Measurements from ENCODE around the gene MSRB3. TPM values are rescaled to one million over a fixed set of nuclear protein-coding genes. Genes with fewer than 3 reads are reported as not detected.

The MSRB3 gene
- polyA plus RNA-seq, 1 of the 3 experiments (the other 2 are of a cell fraction): 24.3 TPM

GRCh38 chr12:65505386-65506121, 227.1 kb downstream of the MSRB3 start:
- Histone ChIP-seq H3K4me3 (ENCODE audit: low read depth in 2 of 2, low read length in 1 of 2) (no peak overlapping the region), H3K9me3 (no peaks in the 10 kb centered on the region), H3K4me2 (no peak overlapping the region), H4K20me1 (ENCODE audit: insufficient read depth) (no peaks in the 10 kb centered on the region), H3K27me3 (ENCODE audit: insufficient read depth) (no peaks in the 10 kb centered on the region), H3K4me1 (ENCODE audit: control insufficient read depth in 1 of 2, insufficient read depth in 2 of 2, low read depth in 1 of 2, low read length in 1 of 2) (peaks cover 0 to 13% of the 10 kb centered on the region in 2 experiments), H3K9ac (no peak overlapping the region), H3K27ac (ENCODE audit: low read depth in 2 of 2, low read length in 1 of 2) (no peak overlapping the region), H3K79me2 (ENCODE audit: insufficient read depth) (no peaks in the 10 kb centered on the region), H2AFZ (ENCODE audit: low read depth) (no peak overlapping the region), H3K9me2 (no peaks in the 10 kb centered on the region), H3F3A (replicated peaks; ENCODE audit: insufficient read depth) (peaks cover 23% of the 10 kb centered on the region), H3K36me3 (replicated peaks in 1 of 2; ENCODE audit: control insufficient read depth in 1 of 2, insufficient read depth in 2 of 2, low read length in 1 of 2) (no peaks in the 10 kb centered on the region)
- TF ChIP-seq CHD2 (IDR thresholded peaks at IDR 0.05; ENCODE audit: low read length, partially characterized antibody): no peak
- no peak for TF ChIP-seq RFX5 (IDR thresholded peaks at IDR 0.05; ENCODE audit: low read length)
- TF ChIP-seq GABPA (IDR thresholded peaks at IDR 0.05; ENCODE audit: low read depth): no peak
- TF ChIP-seq USF1 (IDR thresholded peaks at IDR 0.05; ENCODE audit: borderline replicate concordance, low read depth): no peak
- TF ChIP-seq TCF12 (IDR thresholded peaks at IDR 0.05): no peak
- no peak for TF ChIP-seq ZBTB33 (IDR thresholded peaks at IDR 0.05; ENCODE audit: borderline replicate concordance, low read depth)
- TF ChIP-seq MXI1 (IDR thresholded peaks at IDR 0.05; ENCODE audit: low read depth, low read length): no peak
- ChIA-PET CTCF (no interaction called here), POLR2A (no interaction called here)
- no peak for DNase-seq
- WGBS (ENCODE audit: low lambda C conversion rate): 69% methylated on average over 8 of the region's 12 CpGs

DNA sequence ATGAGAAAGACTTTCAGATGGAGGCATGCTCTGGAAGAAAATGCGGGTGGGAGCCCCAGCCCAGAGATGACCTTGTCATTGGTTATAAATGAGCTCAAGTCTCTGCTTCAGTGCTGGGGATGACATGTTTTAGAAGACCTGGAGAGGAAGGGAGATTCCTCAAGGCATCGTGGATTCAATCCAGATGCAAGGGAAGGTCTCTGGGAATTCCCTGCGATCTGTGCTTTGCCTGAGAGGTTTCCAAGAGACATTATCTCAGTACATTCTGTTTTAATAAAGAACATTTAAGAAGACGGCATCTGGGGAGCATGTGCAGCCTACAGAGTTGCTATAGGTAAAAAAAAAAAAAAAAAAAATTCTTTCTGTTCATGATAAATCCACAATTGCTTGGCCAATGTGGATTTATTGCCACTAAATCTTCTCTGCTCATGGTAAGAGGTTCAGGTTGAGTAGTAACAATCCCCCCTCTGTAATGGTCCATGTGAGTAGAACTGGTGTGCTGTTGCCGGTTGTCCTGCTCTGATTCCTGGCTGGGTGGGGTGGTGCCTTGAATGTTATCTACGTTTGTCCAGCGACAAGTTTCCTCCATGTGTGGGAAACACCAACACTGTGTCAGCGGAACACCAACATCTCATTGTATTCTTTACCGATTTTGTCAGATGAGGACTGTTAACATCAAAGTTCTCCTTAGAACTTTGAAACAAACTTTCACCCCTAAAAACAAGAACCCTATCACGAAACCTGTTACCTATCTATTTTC, 230.0 kb downstream of the MSRB3 start:
- 63% methylated on average over 9 of the region's 10 CpGs for WGBS (ENCODE audit: low lambda C conversion rate)
- no peaks in the 10 kb centered on the region for H4K20me1 ChIP-seq (ENCODE audit: insufficient read depth)
- no peak for DNase-seq
- H3K9me3 ChIP-seq: no peaks in the 10 kb centered on the region
- CTCF ChIA-PET: no interaction called here
- no peak overlapping the region for H3K9ac ChIP-seq
- no peak overlapping the region for H3K27ac ChIP-seq (ENCODE audit: low read depth in 2 of 2, low read length in 1 of 2)
- POLR2A ChIA-PET: no interaction called here
- H3K36me3 ChIP-seq (replicated peaks in 1 of 2; ENCODE audit: control insufficient read depth in 1 of 2, insufficient read depth in 2 of 2, low read length in 1 of 2): no peaks in the 10 kb centered on the region
- H3F3A ChIP-seq (replicated peaks; ENCODE audit: insufficient read depth): no peaks in the 10 kb centered on the region
- no peak overlapping the region for H3K4me2 ChIP-seq
- H3K9me2 ChIP-seq: no peaks in the 10 kb centered on the region
- no peak for TF ChIP-seq RFX5 (IDR thresholded peaks at IDR 0.05; ENCODE audit: low read length)
- TF ChIP-seq POLR2AphosphoS5 (IDR thresholded peaks at IDR 0.05; ENCODE audit: low read depth, low read length): no peak
- no peak for TF ChIP-seq EZH2phosphoT487 (IDR thresholded peaks at IDR 0.05; ENCODE audit: borderline replicate concordance, low read depth)
- no peak for TF ChIP-seq SMC3 (IDR thresholded peaks at IDR 0.05; ENCODE audit: low read depth, low read length)
- TF ChIP-seq RCOR1 (IDR thresholded peaks at IDR 0.05; ENCODE audit: low read length): no peak
- no peak for TF ChIP-seq MEF2A (IDR thresholded peaks at IDR 0.05; ENCODE audit: borderline replicate concordance, low read depth)
- H3K4me3 ChIP-seq (ENCODE audit: low read depth in 2 of 2, low read length in 1 of 2): no peak overlapping the region
- H3K4me1 ChIP-seq (ENCODE audit: control insufficient read depth in 1 of 2, insufficient read depth in 2 of 2, low read depth in 1 of 2, low read length in 1 of 2): peaks cover 0 to 2% of the 10 kb centered on the region in 2 experiments; a peak in 2 of 4 replicates
- no peaks in the 10 kb centered on the region for H3K27me3 ChIP-seq (ENCODE audit: insufficient read depth)
- H2AFZ ChIP-seq (ENCODE audit: low read depth): no peak overlapping the region
- no peaks in the 10 kb centered on the region for H3K79me2 ChIP-seq (ENCODE audit: insufficient read depth)
